ENCODE results near the gene JDP2. TPM values are rescaled to one million over a fixed set of nuclear protein-coding genes. Genes with fewer than 3 reads are reported as not detected.

JDP2 gene
- total RNA-seq, 1 donor from 2014 or later = 72.2 TPM

DNA sequence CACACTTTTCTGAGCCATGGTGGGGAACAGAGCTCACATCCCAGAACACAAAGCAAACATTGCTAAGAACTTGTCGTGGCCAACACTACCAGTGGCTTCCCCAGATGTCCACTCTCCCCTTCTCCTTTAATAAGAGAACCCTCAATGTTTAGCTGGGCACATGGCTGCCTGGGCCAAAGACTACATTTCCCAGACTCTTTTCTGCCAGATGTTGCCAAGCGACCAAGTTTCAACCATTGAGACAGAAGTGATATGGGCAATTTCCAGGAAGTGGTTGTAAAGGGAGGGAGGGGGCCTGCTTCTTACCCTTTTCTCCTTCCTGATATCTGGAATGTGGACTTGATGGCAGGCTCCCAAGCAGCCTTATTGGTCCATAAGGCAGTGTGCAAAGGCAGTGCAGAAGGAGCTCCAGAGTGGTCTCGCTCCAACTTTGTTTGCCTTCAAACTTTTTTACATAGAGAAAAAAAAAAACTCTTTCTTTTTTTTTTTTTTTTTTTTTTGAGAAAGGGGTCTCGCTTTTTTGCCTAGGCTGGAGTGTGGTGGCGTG, 24.9 kb upstream of the JDP2 start:
- peaks cover 22% of the 10 kb centered on the region for H3K4me1 Mint-ChIP-seq (ENCODE audit: low read depth)
- H3K27me3 Mint-ChIP-seq (ENCODE audit: low read depth) = peaks cover 7% of the 10 kb centered on the region
- H3K27ac Mint-ChIP-seq (ENCODE audit: unreplicated experiment) = no peak overlapping the region
- TF ChIP-seq, protein P1, sequence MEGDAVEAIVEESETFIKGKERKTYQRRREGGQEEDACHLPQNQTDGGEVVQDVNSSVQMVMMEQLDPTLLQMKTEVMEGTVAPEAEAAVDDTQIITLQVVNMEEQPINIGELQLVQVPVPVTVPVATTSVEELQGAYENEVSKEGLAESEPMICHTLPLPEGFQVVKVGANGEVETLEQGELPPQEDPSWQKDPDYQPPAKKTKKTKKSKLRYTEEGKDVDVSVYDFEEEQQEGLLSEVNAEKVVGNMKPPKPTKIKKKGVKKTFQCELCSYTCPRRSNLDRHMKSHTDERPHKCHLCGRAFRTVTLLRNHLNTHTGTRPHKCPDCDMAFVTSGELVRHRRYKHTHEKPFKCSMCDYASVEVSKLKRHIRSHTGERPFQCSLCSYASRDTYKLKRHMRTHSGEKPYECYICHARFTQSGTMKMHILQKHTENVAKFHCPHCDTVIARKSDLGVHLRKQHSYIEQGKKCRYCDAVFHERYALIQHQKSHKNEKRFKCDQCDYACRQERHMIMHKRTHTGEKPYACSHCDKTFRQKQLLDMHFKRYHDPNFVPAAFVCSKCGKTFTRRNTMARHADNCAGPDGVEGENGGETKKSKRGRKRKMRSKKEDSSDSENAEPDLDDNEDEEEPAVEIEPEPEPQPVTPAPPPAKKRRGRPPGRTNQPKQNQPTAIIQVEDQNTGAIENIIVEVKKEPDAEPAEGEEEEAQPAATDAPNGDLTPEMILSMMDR (IDR thresholded peaks at IDR 0.05) = no peak
- no peak for DNase-seq (ENCODE audit: low spot score)
- peaks cover 7% of the 10 kb centered on the region for H3K9me3 Mint-ChIP-seq (ENCODE audit: low read depth)
- no peaks in the 10 kb centered on the region for H3K36me3 Mint-ChIP-seq (ENCODE audit: low read depth)
- H3K4me3 Mint-ChIP-seq (ENCODE audit: unreplicated experiment) = no peak overlapping the region

- Mint-ChIP-seq H3K4me1 (ENCODE audit: low read depth) (peaks cover 18% of the 10 kb centered on the region), H3K9me3 (ENCODE audit: low read depth) (no peaks in the 10 kb centered on the region), H3K27ac (ENCODE audit: unreplicated experiment) (no peak overlapping the region), H3K4me3 (ENCODE audit: unreplicated experiment) (no peak overlapping the region), H3K36me3 (ENCODE audit: low read depth) (no peaks in the 10 kb centered on the region), H3K27me3 (ENCODE audit: low read depth) (peaks cover 7% of the 10 kb centered on the region)
- TF ChIP-seq, protein P1 (IDR thresholded peaks at IDR 0.05) = no peak
- no peak for DNase-seq (ENCODE audit: low spot score)
Observed at GRCh38 chr14:75404847-75405246, 23.0 kb upstream of the JDP2 start.

DNA sequence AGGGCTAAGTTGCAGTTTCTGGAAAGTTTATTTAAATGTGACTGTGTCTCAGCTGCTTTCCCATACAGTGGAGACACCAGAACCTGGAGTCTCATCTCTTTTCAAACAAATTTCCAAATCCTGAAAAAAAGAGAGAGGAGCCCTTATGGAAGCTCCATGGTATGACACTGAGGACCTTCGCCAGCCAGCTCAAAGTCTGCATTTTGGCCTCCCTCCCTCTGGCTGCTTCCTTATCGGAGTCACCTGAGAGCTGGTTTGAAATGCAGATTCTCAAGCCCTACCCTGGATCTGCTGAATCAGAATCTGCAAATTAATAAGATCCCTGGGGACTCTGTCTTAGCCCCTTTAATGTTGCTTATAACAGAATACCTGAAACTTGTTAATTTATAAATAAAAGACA, 21.7 kb upstream of the JDP2 start:
- TF ChIP-seq, protein P1 (IDR thresholded peaks at IDR 0.05) = no peak
- no peak for DNase-seq (ENCODE audit: low spot score)
- no peaks in the 10 kb centered on the region for H3K36me3 Mint-ChIP-seq (ENCODE audit: low read depth)
- H3K27ac Mint-ChIP-seq (ENCODE audit: unreplicated experiment) = no peak overlapping the region
- no peak overlapping the region for H3K4me3 Mint-ChIP-seq (ENCODE audit: unreplicated experiment)
- peaks cover 7% of the 10 kb centered on the region for H3K27me3 Mint-ChIP-seq (ENCODE audit: low read depth)
- no peaks in the 10 kb centered on the region for H3K9me3 Mint-ChIP-seq (ENCODE audit: low read depth)
- H3K4me1 Mint-ChIP-seq (ENCODE audit: low read depth) = peaks cover 6% of the 10 kb centered on the region

GRCh38 chr14:75406856-75407255, 21.0 kb upstream of the JDP2 start:
- H3K36me3 Mint-ChIP-seq (ENCODE audit: low read depth) = no peaks in the 10 kb centered on the region
- H3K4me3 Mint-ChIP-seq (ENCODE audit: unreplicated experiment) = no peak overlapping the region
- H3K27me3 Mint-ChIP-seq (ENCODE audit: low read depth) = peaks cover 7% of the 10 kb centered on the region
- H3K4me1 Mint-ChIP-seq (ENCODE audit: low read depth) = no peaks in the 10 kb centered on the region
- H3K27ac Mint-ChIP-seq (ENCODE audit: unreplicated experiment) = no peak overlapping the region
- no peak for DNase-seq (ENCODE audit: low spot score)
- no peaks in the 10 kb centered on the region for H3K9me3 Mint-ChIP-seq (ENCODE audit: low read depth)
- TF ChIP-seq, protein P1 (IDR thresholded peaks at IDR 0.05) = no peak

GRCh38 chr14:75409316-75410205, 18.3 kb upstream of the JDP2 start:
- Mint-ChIP-seq H3K27me3 (ENCODE audit: low read depth) (peaks cover 4% of the 10 kb centered on the region), H3K36me3 (ENCODE audit: low read depth) (no peaks in the 10 kb centered on the region), H3K4me3 (ENCODE audit: unreplicated experiment) (no peak overlapping the region), H3K27ac (ENCODE audit: unreplicated experiment) (no peak overlapping the region), H3K4me1 (ENCODE audit: low read depth) (no peaks in the 10 kb centered on the region), H3K9me3 (ENCODE audit: low read depth) (peaks cover 4% of the 10 kb centered on the region)
- TF ChIP-seq, protein P1 (IDR thresholded peaks at IDR 0.05) = no peak
- no peak for DNase-seq (ENCODE audit: low spot score)
